Liver (tissue), 9 donors: ENCODE measurements around the gene PTPN20. TPM values are rescaled to one million over a fixed set of nuclear protein-coding genes. Genes with fewer than 3 reads are reported as not detected.

Experiments
- DNase-seq: peaks from one replicate; pipeline ENCODE4 v3.0.0-alpha.2; 2017; ENCODE audit warnings: low spot score
- H3K27ac ChIP-seq, 2 donors: one replicate each; pipeline ENCODE4 v1.7.0; 2013; ENCODE audit warnings: inconsistent platforms in 2 of 2, low read length in 2 of 2, control low read depth in 1 of 2, low read depth in 1 of 2, mild to moderate bottlenecking in 1 of 2
- H3K27me3 ChIP-seq, 4 donors: one replicate each; pipeline versions ENCODE4 v1.6.1 to v1.7.0; 2013; ENCODE audit warnings: low read length in 3 of 4, inconsistent platforms in 1 of 4, mild to moderate bottlenecking in 1 of 4, moderate library complexity in 1 of 4; ENCODE audit not compliant: control insufficient read depth in 4 of 4, insufficient read depth in 4 of 4
- H3K36me3 ChIP-seq, 4 donors: one replicate each; pipeline versions ENCODE4 v1.6.1 to v1.7.0; 2013; ENCODE audit warnings: low read length in 3 of 4, mild to moderate bottlenecking in 3 of 4, low read depth in 1 of 4, moderate library complexity in 1 of 4; ENCODE audit not compliant: control insufficient read depth in 4 of 4, insufficient read depth in 3 of 4
- H3K4me1 ChIP-seq, 4 donors: one replicate each; pipeline versions ENCODE4 v1.6.1 to v1.7.0; 2013; ENCODE audit warnings: low read length in 3 of 4, mild to moderate bottlenecking in 3 of 4, moderate library complexity in 1 of 4; ENCODE audit not compliant: control insufficient read depth in 4 of 4, insufficient read depth in 4 of 4
- H3K4me3 ChIP-seq, 3 donors: one replicate each; pipeline versions ENCODE4 v1.6.1 to v1.7.0; 2013; ENCODE audit warnings: low read length in 3 of 3, control low read depth in 1 of 3, low read depth in 1 of 3, mild to moderate bottlenecking in 1 of 3
- H3K9ac ChIP-seq, 2 donors: one replicate each; pipeline ENCODE4 v1.7.0; 2013; ENCODE audit warnings: low read length in 2 of 2, mild to moderate bottlenecking in 2 of 2, moderate library complexity in 2 of 2, control low read depth in 1 of 2, low read depth in 1 of 2
- H3K9me3 ChIP-seq, 4 donors: one replicate each; pipeline versions ENCODE4 v1.6.1 to v1.7.0; 2013; ENCODE audit warnings: low read length in 3 of 4; ENCODE audit not compliant: control insufficient read depth in 4 of 4
- EGR1 ChIP-seq, 2 donors: IDR thresholded peaks; 2 replicates each; pipeline ENCODE4 v1.6.1; 2016 to 2018; ENCODE audit warnings: antibody characterized with exemption in 2 of 2, low read depth in 2 of 2
- FOXA1 ChIP-seq: IDR thresholded peaks from 2 replicates; pipeline ENCODE4 v1.6.1; 2016; ENCODE audit warnings: antibody characterized with exemption
- GABPA ChIP-seq, 2 donors: IDR thresholded peaks in 1 of 2; conservative IDR thresholded peaks in 1 of 2; 2 replicates each; pipeline ENCODE4 v1.6.1; 2016; ENCODE audit warnings: antibody characterized with exemption in 2 of 2, mild to moderate bottlenecking in 1 of 2, moderate library complexity in 1 of 2
- HNF4A ChIP-seq, 2 donors: conservative IDR thresholded peaks; 2 replicates each; pipeline ENCODE4 v1.6.1; 2016; ENCODE audit warnings: antibody characterized with exemption in 2 of 2, mild to moderate bottlenecking in 2 of 2
- HNF4G ChIP-seq: IDR thresholded peaks from 2 replicates; pipeline ENCODE4 v1.6.1; 2016; ENCODE audit warnings: antibody characterized with exemption
- JUND ChIP-seq, 2 donors: IDR thresholded peaks; 2 replicates each; pipeline ENCODE4 v1.6.1; 2016; ENCODE audit warnings: antibody characterized with exemption in 2 of 2
- NR2F2 ChIP-seq: IDR thresholded peaks from 2 replicates; pipeline ENCODE4 v1.6.1; 2016; ENCODE audit warnings: antibody characterized with exemption
- RAD21 ChIP-seq, 2 donors: IDR thresholded peaks; 2 replicates each; pipeline ENCODE4 v1.6.1; 2016; ENCODE audit warnings: antibody characterized with exemption in 2 of 2, mild to moderate bottlenecking in 2 of 2
- RXRA ChIP-seq, 2 donors: IDR thresholded peaks; 2 replicates each; pipeline ENCODE4 v1.6.1; 2017 to 2018; ENCODE audit warnings: antibody characterized with exemption in 2 of 2, mild to moderate bottlenecking in 1 of 2
- TAF1 ChIP-seq: conservative IDR thresholded peaks from 2 replicates; pipeline ENCODE4 v1.6.1; 2016; ENCODE audit warnings: antibody characterized with exemption, mild to moderate bottlenecking
- YY1 ChIP-seq: IDR thresholded peaks from 2 replicates; pipeline ENCODE4 v1.6.1; 2016; ENCODE audit warnings: antibody characterized with exemption, mild to moderate bottlenecking
- WGBS: extraction: QIAGEN DNeasy Blood & Tissue Kit; methylation state at CpG from one replicate; pipeline ENCODE4 v1.1.7; 2013; 5-methylcytosine and 5-hydroxymethylcytosine counted together
- polyA plus RNA-seq, 2 donors: library from polyadenylated mRNA; stranded (reverse) in 1 of 2; unstranded in 1 of 2; fragments of 200-250 nt in 1 of 2; fragments of >200 nt in 1 of 2; fragmentation: Nextera tagmentation in 1 of 2; extraction: Ambion mirVana in 1 of 2; gene quantifications; one replicate each; pipeline versions ENCODE4 v1.2.1 to v1.2.3, GENCODE V29; 2013 to 2015
- total RNA-seq, 2 donors: library from RNA; depleted of rRNA; stranded (reverse); fragments of >200 nt; gene quantifications; one replicate each; pipeline ENCODE4 v1.2.3, GENCODE V29; 2014
- TF ChIP-seq, protein P1 (sequence below): IDR thresholded peaks from 2 replicates; pipeline ENCODE4 v1.6.1; 2016; ENCODE audit warnings: antibody characterized with exemption
- TF ChIP-seq, protein P2 (sequence below): IDR thresholded peaks from 2 replicates; pipeline ENCODE4 v1.6.1; 2016; ENCODE audit warnings: antibody characterized with exemption, mild to moderate bottlenecking
- TF ChIP-seq, protein P3 (sequence below): IDR thresholded peaks from 2 replicates; pipeline ENCODE4 v1.6.1; 2016; ENCODE audit warnings: antibody characterized with exemption
- TF ChIP-seq, protein P4 (sequence below): fragments of 150-350 bp; IDR thresholded peaks from 2 replicates; pipeline ENCODE4 v1.5.1; 2017; ENCODE audit warnings: improper control_type of control experiment, low read depth, low read length; ENCODE audit not compliant: missing input control
- donor health status: healthy.
- donor health status: healthy.
- donor health status: healthy.
- donor health status: healthy.
- donor health status: healthy.

The PTPN20 gene
- total and polyA plus RNA-seq, 4 donors, result 0.28 to 1.4 (median 0.80) TPM

DNA sequence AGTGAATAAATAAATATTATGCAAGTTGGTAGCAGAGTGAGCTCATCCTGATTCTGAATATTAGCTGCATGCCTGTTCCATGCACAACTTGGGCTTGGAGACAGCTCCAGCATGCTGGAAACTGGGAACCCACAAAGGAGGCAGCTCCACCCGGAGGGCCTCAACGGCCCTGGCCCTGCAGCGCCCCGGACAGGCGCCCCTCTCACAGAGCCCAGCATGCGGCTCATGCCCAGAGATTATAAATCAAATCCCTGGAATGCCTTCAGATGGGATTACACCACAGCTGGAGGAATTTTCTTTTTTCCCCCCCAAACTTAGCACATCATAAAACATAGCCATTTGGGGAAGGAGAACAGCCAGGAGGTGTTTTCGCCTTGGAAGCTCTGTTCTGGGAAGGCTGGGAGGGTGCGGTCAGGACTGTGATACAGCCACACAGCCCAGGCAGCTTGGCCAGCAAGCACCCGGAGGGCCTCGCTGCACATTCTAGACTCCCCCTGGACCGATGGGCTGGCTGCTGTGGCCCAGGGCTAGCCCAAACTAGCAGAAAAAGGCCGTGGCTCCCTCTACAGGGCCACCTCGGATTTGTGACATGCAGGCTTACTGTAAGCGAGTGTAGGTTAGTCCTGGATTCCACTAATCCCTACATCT, 102.4 kb downstream of the PTPN20 start:
- peak; percentile 10 for DNase-seq
- WGBS, result 78% methylated on average over 14 of the region's 14 CpGs
- H3K9ac ChIP-seq, result no peak overlapping the region

DNA sequence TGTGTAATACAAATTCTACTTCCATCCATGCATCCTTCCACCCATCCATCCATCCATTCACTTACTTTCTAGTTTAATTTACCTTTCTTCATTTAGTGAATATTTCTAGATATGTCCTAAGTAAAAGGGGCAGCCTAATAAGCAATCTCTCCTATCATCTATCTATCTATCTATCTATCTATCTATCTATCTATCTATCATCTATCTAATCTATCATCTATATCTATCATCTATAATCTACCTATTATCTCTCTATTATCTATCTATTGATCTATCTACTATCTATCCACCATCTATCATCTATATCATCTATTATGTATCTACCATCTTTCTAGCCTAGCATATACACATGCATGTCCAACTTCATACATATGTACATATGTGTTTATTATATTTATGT, 104.2 kb downstream of the PTPN20 start:
- Histone ChIP-seq H3K9me3 (no peaks in the 10 kb centered on the region), H3K4me1 (no peaks in the 10 kb centered on the region), H3K36me3 (no peaks in the 10 kb centered on the region), H3K27ac (no peak overlapping the region), H3K4me3 (no peak overlapping the region), H3K9ac (no peak overlapping the region), H3K27me3 (peaks cover 0 to 3% (median 0%) of the 10 kb centered on the region in 4 donors)
- TF ChIP-seq RXRA (IDR thresholded peaks at IDR 0.05), result no peak
- no peak for TF ChIP-seq JUND (IDR thresholded peaks at IDR 0.05)
- TF ChIP-seq EGR1 (IDR thresholded peaks at IDR 0.05; ENCODE audit: low read depth in 2 of 2), result no peak
- TF ChIP-seq FOXA1, result no peak
- TF ChIP-seq GABPA (IDR thresholded peaks at IDR 0.05 in 1 of 2, conservative IDR thresholded peaks at IDR 0.05 in 1 of 2), result no peak
- no peak for DNase-seq

More for the DNA sequence above, 102.4 kb downstream of the PTPN20 start:
- no peak overlapping the region for H3K27ac ChIP-seq
- no peaks in the 10 kb centered on the region for H3K4me1 ChIP-seq
- H3K36me3 ChIP-seq, result no peaks in the 10 kb centered on the region
- H3K27me3 ChIP-seq, result peaks cover 0 to 3% (median 0%) of the 10 kb centered on the region in 4 donors
- H3K4me3 ChIP-seq, result no peak overlapping the region
- H3K9me3 ChIP-seq, result no peaks in the 10 kb centered on the region
- TF ChIP-seq NR2F2 (no peak), RAD21 (IDR thresholded peaks at IDR 0.05) (no peak), HNF4A (conservative IDR thresholded peaks at IDR 0.05) (no peak), TAF1 (no peak), RXRA (IDR thresholded peaks at IDR 0.05) (no peak), GABPA (IDR thresholded peaks at IDR 0.05 in 1 of 2, conservative IDR thresholded peaks at IDR 0.05 in 1 of 2) (no peak), HNF4G (no peak)
- TF ChIP-seq, protein P1, sequence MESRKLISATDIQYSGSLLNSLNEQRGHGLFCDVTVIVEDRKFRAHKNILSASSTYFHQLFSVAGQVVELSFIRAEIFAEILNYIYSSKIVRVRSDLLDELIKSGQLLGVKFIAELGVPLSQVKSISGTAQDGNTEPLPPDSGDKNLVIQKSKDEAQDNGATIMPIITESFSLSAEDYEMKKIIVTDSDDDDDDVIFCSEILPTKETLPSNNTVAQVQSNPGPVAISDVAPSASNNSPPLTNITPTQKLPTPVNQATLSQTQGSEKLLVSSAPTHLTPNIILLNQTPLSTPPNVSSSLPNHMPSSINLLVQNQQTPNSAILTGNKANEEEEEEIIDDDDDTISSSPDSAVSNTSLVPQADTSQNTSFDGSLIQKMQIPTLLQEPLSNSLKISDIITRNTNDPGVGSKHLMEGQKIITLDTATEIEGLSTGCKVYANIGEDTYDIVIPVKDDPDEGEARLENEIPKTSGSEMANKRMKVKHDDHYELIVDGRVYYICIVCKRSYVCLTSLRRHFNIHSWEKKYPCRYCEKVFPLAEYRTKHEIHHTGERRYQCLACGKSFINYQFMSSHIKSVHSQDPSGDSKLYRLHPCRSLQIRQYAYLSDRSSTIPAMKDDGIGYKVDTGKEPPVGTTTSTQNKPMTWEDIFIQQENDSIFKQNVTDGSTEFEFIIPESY, result no peak

- no peaks in the 10 kb centered on the region for H3K4me1 ChIP-seq
- DNase-seq, result no peak
- TF ChIP-seq, protein P2, sequence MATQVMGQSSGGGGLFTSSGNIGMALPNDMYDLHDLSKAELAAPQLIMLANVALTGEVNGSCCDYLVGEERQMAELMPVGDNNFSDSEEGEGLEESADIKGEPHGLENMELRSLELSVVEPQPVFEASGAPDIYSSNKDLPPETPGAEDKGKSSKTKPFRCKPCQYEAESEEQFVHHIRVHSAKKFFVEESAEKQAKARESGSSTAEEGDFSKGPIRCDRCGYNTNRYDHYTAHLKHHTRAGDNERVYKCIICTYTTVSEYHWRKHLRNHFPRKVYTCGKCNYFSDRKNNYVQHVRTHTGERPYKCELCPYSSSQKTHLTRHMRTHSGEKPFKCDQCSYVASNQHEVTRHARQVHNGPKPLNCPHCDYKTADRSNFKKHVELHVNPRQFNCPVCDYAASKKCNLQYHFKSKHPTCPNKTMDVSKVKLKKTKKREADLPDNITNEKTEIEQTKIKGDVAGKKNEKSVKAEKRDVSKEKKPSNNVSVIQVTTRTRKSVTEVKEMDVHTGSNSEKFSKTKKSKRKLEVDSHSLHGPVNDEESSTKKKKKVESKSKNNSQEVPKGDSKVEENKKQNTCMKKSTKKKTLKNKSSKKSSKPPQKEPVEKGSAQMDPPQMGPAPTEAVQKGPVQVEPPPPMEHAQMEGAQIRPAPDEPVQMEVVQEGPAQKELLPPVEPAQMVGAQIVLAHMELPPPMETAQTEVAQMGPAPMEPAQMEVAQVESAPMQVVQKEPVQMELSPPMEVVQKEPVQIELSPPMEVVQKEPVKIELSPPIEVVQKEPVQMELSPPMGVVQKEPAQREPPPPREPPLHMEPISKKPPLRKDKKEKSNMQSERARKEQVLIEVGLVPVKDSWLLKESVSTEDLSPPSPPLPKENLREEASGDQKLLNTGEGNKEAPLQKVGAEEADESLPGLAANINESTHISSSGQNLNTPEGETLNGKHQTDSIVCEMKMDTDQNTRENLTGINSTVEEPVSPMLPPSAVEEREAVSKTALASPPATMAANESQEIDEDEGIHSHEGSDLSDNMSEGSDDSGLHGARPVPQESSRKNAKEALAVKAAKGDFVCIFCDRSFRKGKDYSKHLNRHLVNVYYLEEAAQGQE, result no peak
- TF ChIP-seq, protein P3, sequence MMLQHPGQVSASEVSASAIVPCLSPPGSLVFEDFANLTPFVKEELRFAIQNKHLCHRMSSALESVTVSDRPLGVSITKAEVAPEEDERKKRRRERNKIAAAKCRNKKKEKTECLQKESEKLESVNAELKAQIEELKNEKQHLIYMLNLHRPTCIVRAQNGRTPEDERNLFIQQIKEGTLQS, result no peak
- TF ChIP-seq RXRA (IDR thresholded peaks at IDR 0.05), result no peak
- TF ChIP-seq RAD21 (IDR thresholded peaks at IDR 0.05), result no peak
- no peak for TF ChIP-seq NR2F2
- no peak for TF ChIP-seq YY1
- TF ChIP-seq, protein P4, sequence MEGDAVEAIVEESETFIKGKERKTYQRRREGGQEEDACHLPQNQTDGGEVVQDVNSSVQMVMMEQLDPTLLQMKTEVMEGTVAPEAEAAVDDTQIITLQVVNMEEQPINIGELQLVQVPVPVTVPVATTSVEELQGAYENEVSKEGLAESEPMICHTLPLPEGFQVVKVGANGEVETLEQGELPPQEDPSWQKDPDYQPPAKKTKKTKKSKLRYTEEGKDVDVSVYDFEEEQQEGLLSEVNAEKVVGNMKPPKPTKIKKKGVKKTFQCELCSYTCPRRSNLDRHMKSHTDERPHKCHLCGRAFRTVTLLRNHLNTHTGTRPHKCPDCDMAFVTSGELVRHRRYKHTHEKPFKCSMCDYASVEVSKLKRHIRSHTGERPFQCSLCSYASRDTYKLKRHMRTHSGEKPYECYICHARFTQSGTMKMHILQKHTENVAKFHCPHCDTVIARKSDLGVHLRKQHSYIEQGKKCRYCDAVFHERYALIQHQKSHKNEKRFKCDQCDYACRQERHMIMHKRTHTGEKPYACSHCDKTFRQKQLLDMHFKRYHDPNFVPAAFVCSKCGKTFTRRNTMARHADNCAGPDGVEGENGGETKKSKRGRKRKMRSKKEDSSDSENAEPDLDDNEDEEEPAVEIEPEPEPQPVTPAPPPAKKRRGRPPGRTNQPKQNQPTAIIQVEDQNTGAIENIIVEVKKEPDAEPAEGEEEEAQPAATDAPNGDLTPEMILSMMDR, result no peak
- WGBS, result 93% methylated on average over 8 of the region's 8 CpGs
- H3K27ac ChIP-seq, result no peak overlapping the region
- peaks cover 0 to 3% (median 0%) of the 10 kb centered on the region in 4 donors for H3K27me3 ChIP-seq
- no peak overlapping the region for H3K4me3 ChIP-seq
- no peaks in the 10 kb centered on the region for H3K9me3 ChIP-seq
- no peak overlapping the region for H3K9ac ChIP-seq
- no peaks in the 10 kb centered on the region for H3K36me3 ChIP-seq
Measured at GRCh38 chr10:47016564-47016963, 105.3 kb downstream of the PTPN20 start.
